Right renal pelvis (tissue), 4 donors: ENCODE results near the gene DDR1. TPM values are rescaled to one million over a fixed set of nuclear protein-coding genes. Genes with fewer than 3 reads are reported as not detected.

Experiments
- DNase-seq, 4 donors: peaks; one replicate each; pipeline ENCODE4 v3.0.0-alpha.2; 2013; ENCODE audit warnings: low read depth in 4 of 4, low spot score in 3 of 4, missing footprints in 1 of 4
- polyA plus RNA-seq, 4 donors: library from polyadenylated mRNA; unstranded; fragments of 120-200 nt; gene quantifications; one replicate each; pipeline ENCODE4 v1.2.1, GENCODE V29; 2013; ENCODE audit not compliant: insufficient read length in 4 of 4

The DDR1 gene
- polyA plus RNA-seq, 4 donors = 164 to 211 (median 178) TPM

DNA sequence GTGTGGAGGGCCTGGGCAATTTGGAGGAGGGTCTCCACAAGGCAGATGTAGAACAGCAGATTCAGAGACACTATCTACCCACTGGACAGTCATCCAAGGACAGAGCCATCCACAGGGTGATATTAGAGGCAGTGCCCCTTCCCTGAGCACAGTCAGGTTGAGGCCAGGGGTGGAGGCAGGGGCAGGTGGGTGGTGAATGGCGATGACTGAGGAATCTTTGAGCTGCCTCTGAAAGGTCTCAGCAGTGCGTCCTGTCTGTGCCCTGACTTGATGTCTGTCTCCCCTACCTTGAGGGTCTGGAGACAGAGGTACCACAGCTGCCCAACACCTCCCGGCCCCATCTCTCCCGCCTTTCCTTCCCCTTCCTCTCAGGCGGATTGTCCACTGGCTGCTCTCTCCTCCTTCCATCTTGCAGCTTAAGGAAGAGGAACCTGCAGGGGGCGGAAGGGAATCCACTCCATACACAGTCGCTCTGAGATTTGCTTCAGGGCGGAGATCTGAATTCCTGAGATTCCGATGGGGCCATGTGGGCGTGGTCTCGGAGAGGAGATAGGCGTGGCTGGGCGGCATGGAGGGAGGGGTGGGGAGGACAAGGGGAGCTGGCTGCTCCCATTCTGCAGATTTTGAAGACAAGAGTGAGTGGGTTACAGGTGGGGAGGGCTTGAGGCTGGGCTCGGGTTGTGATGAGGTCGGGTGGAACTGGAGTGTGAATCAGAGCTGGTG, 58.2 kb downstream of the DDR1 start:
- peak; percentile 54 to 77 (median 68) for DNase-seq

GRCh38 chr6:30944051-30944450, 59.7 kb downstream of the DDR1 start:
- DNase-seq = no peak

DNA sequence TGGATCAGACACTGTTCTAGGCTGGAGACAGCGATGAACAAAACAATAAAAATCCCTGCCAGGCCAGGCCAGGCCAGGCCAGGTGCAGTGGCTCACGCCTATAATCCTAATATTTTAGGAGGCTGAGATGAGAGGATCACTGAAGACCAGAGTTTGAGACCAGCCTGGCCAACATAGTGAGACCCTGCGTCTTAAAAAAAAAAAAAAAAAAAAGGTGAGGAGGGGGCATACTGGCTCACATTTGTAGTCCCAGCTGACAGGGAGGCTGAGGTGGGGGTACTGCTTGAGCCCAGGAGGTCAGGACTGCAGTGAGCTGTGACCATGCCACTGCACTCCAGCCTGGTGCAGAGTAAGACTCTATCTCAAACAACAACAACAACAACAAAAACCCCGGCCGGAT, 61.0 kb downstream of the DDR1 start:
- DNase-seq = no peak

- DNase-seq = no peak
Measured at GRCh38 chr6:30947231-30947630, 62.9 kb downstream of the DDR1 start.

GRCh38 chr6:30948811-30949210, 64.5 kb downstream of the DDR1 start:
- no peak for DNase-seq

Other genes with a start within 250 kb of the DDR1 start
- 10 to 100 TPM; 18.0 to 27.5 (median 23.4) TPM for gene C6orf136, start 237.4 kb upstream of the DDR1 start, polyA plus RNA-seq
- gene DHX16, start 211.5 kb upstream of the DDR1 start, polyA plus RNA-seq = 10 to 100 TPM; 35.9 to 44.1 (median 40.8) TPM
- 10 to 100 TPM; 39.5 to 41.7 (median 41.3) TPM for gene PPP1R18, start 197.9 kb upstream of the DDR1 start, polyA plus RNA-seq
- 10 to 100 TPM; 37.6 to 39.7 (median 38.2) TPM for gene NRM, start 193.5 kb upstream of the DDR1 start, polyA plus RNA-seq
- 10 to 100 TPM; 39.8 to 46.4 (median 41.5) TPM for gene MDC1, start 167.2 kb upstream of the DDR1 start, polyA plus RNA-seq
- gene TUBB, start 164.2 kb upstream of the DDR1 start, polyA plus RNA-seq = 1,000 to 10,000 TPM; 1,131 to 1,274 (median 1,215) TPM
- 100 to 1,000 TPM; 135 to 145 (median 143) TPM for gene FLOT1, start 141.8 kb upstream of the DDR1 start, polyA plus RNA-seq
- gene IER3, start 140.0 kb upstream of the DDR1 start, polyA plus RNA-seq = 10 to 100 TPM; 19.5 to 27.0 (median 25.1) TPM
- gene GTF2H4, start 23.7 kb downstream of the DDR1 start, polyA plus RNA-seq = 10 to 100 TPM; 41.7 to 47.1 (median 44.8) TPM
- 10 to 100 TPM; 30.5 to 47.1 (median 35.5) TPM for gene VARS2, start 29.7 kb downstream of the DDR1 start, polyA plus RNA-seq
- 1 to 10 TPM; 1.0 to 1.8 (median 1.5) TPM for gene SFTA2, start 47.7 kb downstream of the DDR1 start, polyA plus RNA-seq
- under 1 TPM in 2 of 4 donors, not detected in 2; 0.05 to 0.06 TPM for gene MUCL3, start 56.5 kb downstream of the DDR1 start, polyA plus RNA-seq
- under 1 TPM in 1 of 4 donors, not detected in 3; 0.01 TPM for gene MUC21, start 99.2 kb downstream of the DDR1 start, polyA plus RNA-seq
- not detected for gene MUC22, start 126.0 kb downstream of the DDR1 start, polyA plus RNA-seq
- not detected for gene C6orf15, start 228.1 kb downstream of the DDR1 start, polyA plus RNA-seq
- under 1 TPM in 2 of 4 donors, not detected in 2; 0.29 to 0.59 TPM for gene PSORS1C1, start 230.3 kb downstream of the DDR1 start, polyA plus RNA-seq
- gene CDSN, start 235.9 kb downstream of the DDR1 start, polyA plus RNA-seq = under 1 TPM in 1 of 4 donors, not detected in 3; 0.03 TPM